HepG2 (cell line): ENCODE data around the gene COX6B1. TPM values are rescaled to one million over a fixed set of nuclear protein-coding genes. Genes with fewer than 3 reads are reported as not detected.

Source experiments
- ATF7-NPFF ChIP-seq: sonication (generic); formaldehyde crosslinking; IDR thresholded peaks from 2 replicates; pipeline ENCODE4 v1.8.1; 2023; ENCODE audit warnings: mild to moderate bottlenecking, low read depth, missing genetic modification reagents, moderate library complexity
- CHCHD3 ChIP-seq: sonication (generic); formaldehyde crosslinking; IDR thresholded peaks from 2 replicates; pipeline ENCODE4 v1.8.0; 2022; ENCODE audit warnings: mild to moderate bottlenecking, missing genetic modification reagents, moderate library complexity
- DMAP1 ChIP-seq: IDR thresholded peaks from 2 replicates; pipeline ENCODE4 v1.6.1; 2016
- IKZF5 ChIP-seq: IDR thresholded peaks from 2 replicates; pipeline ENCODE4 v1.6.1; 2018; ENCODE audit warnings: missing genetic modification reagents, mild to moderate bottlenecking, missing compliant biosample characterization
- JUND ChIP-seq: sonication (generic); formaldehyde crosslinking; IDR thresholded peaks from 2 replicates; pipeline ENCODE4 v1.8.0; 2022; ENCODE audit warnings: mild to moderate bottlenecking, missing genetic modification reagents
- KDM1A ChIP-seq: IDR thresholded peaks from 2 replicates; pipeline ENCODE4 v1.6.1; 2016; ENCODE audit warnings: missing compliant biosample characterization
- MEIS1 ChIP-seq: sonication (generic); formaldehyde crosslinking; IDR thresholded peaks from 2 replicates; pipeline ENCODE4 v1.9.0; 2021; ENCODE audit warnings: mild to moderate bottlenecking, missing genetic modification reagents, moderate library complexity, borderline replicate concordance
- NONO ChIP-seq, 2 experiments: fragments of 450-650 bp in 1 of 2; sonication (generic) in 1 of 2; formaldehyde crosslinking in 1 of 2; IDR thresholded peaks in 1 of 2; conservative IDR thresholded peaks in 1 of 2; 2 replicates each; pipeline versions ENCODE4 v1.6.1 to v1.8.0; 2017 to 2022; ENCODE audit warnings: mild to moderate bottlenecking in 1 of 2, missing genetic modification reagents in 1 of 2, moderate library complexity in 1 of 2
- PHF8 ChIP-seq: sonication (generic); formaldehyde crosslinking; IDR thresholded peaks from 2 replicates; pipeline ENCODE4 v1.5.0; 2020; ENCODE audit warnings: missing genetic modification reagents
- RXRA ChIP-seq: sonication (generic); formaldehyde crosslinking; IDR thresholded peaks from 2 replicates; pipeline ENCODE4 v1.5.1; 2020; ENCODE audit warnings: missing genetic modification reagents
- RXRB ChIP-seq: IDR thresholded peaks from 2 replicates; pipeline ENCODE4 v1.6.1; 2016; ENCODE audit warnings: borderline replicate concordance, missing genetic modification reagents, missing compliant biosample characterization
- SALL1 ChIP-seq: sonication (generic); formaldehyde crosslinking; IDR thresholded peaks from 2 replicates; pipeline ENCODE4 v1.8.0; 2022; ENCODE audit warnings: mild to moderate bottlenecking, missing genetic modification reagents
- SAP130 ChIP-seq: IDR thresholded peaks from 2 replicates; pipeline ENCODE4 v1.6.1; 2016; ENCODE audit warnings: low read depth
- TAF1 ChIP-seq: sonication (generic); formaldehyde crosslinking; IDR thresholded peaks from 2 replicates; pipeline ENCODE4 v1.4.0; 2020; ENCODE audit warnings: missing genetic modification reagents
- TCF7 ChIP-seq: sonication (generic); IDR thresholded peaks from 2 replicates; pipeline ENCODE4 v1.6.1; 2016; ENCODE audit warnings: antibody characterized with exemption, low read depth
- ZBTB4 ChIP-seq: sonication (generic); formaldehyde crosslinking; IDR thresholded peaks from 2 replicates; pipeline ENCODE4 v1.4.0; 2020; ENCODE audit warnings: missing genetic modification reagents, mild to moderate bottlenecking, borderline replicate concordance
- ZNF329 ChIP-seq: sonication (generic); formaldehyde crosslinking; IDR thresholded peaks from 2 replicates; pipeline ENCODE4 v1.9.0; 2021; ENCODE audit warnings: low read depth, mild to moderate bottlenecking, missing genetic modification reagents
- ZNF430 ChIP-seq: sonication (generic); formaldehyde crosslinking; IDR thresholded peaks from 2 replicates; pipeline ENCODE4 v1.9.0; 2021; ENCODE audit warnings: mild to moderate bottlenecking, missing genetic modification reagents
- ZNF614 ChIP-seq: IDR thresholded peaks from 2 replicates; pipeline ENCODE4 v1.6.1; 2018; ENCODE audit warnings: missing biosample characterization, missing genetic modification reagents, inconsistent platforms, borderline replicate concordance
- ZNF772 ChIP-seq: sonication (generic); formaldehyde crosslinking; IDR thresholded peaks from 2 replicates; pipeline ENCODE4 v1.5.0; 2020; ENCODE audit warnings: mild to moderate bottlenecking, missing genetic modification reagents
- ZNF788 ChIP-seq: sonication (generic); formaldehyde crosslinking; IDR thresholded peaks from 2 replicates; pipeline ENCODE4 v1.5.0; 2020; ENCODE audit warnings: mild to moderate bottlenecking, missing genetic modification reagents, borderline replicate concordance
- ZSCAN25 ChIP-seq: sonication (generic); formaldehyde crosslinking; IDR thresholded peaks from 2 replicates; pipeline ENCODE4 v1.8.0; 2022; ENCODE audit warnings: mild to moderate bottlenecking, missing genetic modification reagents
- ZSCAN30 ChIP-seq: sonication (generic); formaldehyde crosslinking; IDR thresholded peaks from 2 replicates; pipeline ENCODE4 v1.5.0; 2020; ENCODE audit warnings: mild to moderate bottlenecking, missing genetic modification reagents
- polyA plus RNA-seq, 8 experiments: library from polyadenylated mRNA; depleted of rRNA in 3 of 8; stranded (reverse) in 7 of 8; unstranded in 1 of 8; fragments of >200 nt; fragmentation: Illumina TruSeq in 4 of 8; extraction: Trizol in 4 of 8; gene quantifications; 2 replicates each; pipeline versions ENCODE4 v1.2.1 to v1.2.3, GENCODE V29; 2011 to 2016; ENCODE audit warnings: low read depth in 4 of 8, missing spikeins in 1 of 8, mixed read lengths in 1 of 8; ENCODE audit not compliant: insufficient read depth in 1 of 8
- total RNA-seq, 5 experiments: library from RNA; depleted of rRNA; stranded (reverse); fragments of >200 nt; fragmentation: Illumina TruSeq; extraction: Trizol; gene quantifications; 2 replicates each; pipeline ENCODE4 v1.2.3, GENCODE V29; 2016; ENCODE audit warnings: low read depth in 1 of 5
- TF ChIP-seq, protein P1 (sequence below): sonication (generic); formaldehyde crosslinking; IDR thresholded peaks from 2 replicates; pipeline ENCODE4 v1.5.0; 2020; ENCODE audit warnings: missing genetic modification reagents, mild to moderate bottlenecking, borderline replicate concordance

The COX6B1 gene
- total and polyA plus RNA-seq, 2 of the 13 experiments (the other 11 are each of a cell fraction or from before 2014, with no cell fraction given), result 481 to 487 TPM

DNA sequence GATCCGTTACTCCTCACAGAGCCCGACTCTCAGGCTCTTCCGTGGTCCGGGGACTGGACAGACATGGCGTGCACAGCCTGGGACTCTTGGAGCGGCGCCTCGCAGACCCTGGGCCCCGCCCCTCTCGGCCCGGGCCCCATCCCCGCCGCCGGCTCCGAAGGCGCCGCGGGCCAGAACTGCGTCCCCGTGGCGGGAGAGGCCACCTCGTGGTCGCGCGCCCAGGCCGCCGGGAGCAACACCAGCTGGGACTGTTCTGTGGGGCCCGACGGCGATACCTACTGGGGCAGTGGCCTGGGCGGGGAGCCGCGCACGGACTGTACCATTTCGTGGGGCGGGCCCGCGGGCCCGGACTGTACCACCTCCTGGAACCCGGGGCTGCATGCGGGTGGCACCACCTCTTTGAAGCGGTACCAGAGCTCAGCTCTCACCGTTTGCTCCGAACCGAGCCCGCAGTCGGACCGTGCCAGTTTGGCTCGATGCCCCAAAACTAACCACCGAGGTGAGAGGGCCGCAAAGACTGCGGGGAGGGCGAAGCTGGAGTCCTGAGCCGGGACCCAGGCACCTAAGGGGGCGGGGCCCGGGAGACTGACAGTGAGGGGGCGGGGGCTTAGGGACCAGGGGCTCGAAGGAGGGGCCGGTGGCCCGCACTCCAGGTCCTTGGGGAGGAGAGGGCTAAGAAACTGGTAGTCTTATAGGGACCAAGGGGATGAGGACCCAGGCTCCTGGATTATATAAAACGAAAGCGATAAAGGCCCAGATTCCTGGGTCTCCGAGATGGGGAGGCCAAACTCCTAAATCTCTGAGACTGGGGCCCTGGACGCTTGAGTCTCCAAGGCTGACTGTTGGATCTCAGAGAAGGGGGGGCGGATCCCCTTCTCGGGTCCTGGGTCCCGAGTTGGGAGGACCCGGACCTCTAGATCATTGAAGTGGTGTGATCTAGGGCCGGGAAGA, 4.6 kb upstream of the COX6B1 start (continued):
- peak; percentile 75; the same call in 1 of the 2 replicates for TF ChIP-seq ZNF430 (CRISPR knock-in tag)
- TF ChIP-seq ZNF772 (CRISPR knock-in tag), result peak; percentile 86
- TF ChIP-seq ZBTB4, result no peak
- no peak; the same call in 1 of the 2 replicates for TF ChIP-seq ZNF614
- peak; percentile 15; the same call in 1 of the 2 replicates for TF ChIP-seq RXRA (CRISPR knock-in tag)
- peak; percentile 79; the same call in 1 of the 2 replicates for TF ChIP-seq ZNF788 (CRISPR knock-in tag)
- no peak for TF ChIP-seq NONO (IDR thresholded peaks at IDR 0.05)
- peak; percentile 93 for TF ChIP-seq NONO (CRISPR knock-in tag; conservative IDR thresholded peaks at IDR 0.05)
- peak; percentile 86 for TF ChIP-seq PHF8 (CRISPR knock-in tag)
- peak; percentile 89 for TF ChIP-seq MEIS1
- TF ChIP-seq ZSCAN30 (CRISPR knock-in tag), result no peak
- TF ChIP-seq, protein P1, sequence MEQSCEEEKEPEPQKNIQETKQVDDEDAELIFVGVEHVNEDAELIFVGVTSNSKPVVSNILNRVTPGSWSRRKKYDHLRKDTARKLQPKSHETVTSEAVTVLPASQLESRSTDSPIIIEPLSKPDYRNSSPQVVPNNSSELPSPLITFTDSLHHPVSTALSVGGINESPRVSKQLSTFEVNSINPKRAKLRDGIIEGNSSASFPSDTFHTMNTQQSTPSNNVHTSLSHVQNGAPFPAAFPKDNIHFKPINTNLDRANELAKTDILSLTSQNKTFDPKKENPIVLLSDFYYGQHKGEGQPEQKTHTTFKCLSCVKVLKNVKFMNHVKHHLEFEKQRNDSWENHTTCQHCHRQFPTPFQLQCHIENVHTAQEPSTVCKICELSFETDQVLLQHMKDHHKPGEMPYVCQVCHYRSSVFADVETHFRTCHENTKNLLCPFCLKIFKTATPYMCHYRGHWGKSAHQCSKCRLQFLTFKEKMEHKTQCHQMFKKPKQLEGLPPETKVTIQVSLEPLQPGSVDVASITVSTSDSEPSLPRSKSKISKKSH (CRISPR knock-in tag), result no peak
- peak; percentile 55; the same call in 1 of the 2 replicates for TF ChIP-seq CHCHD3
- TF ChIP-seq ZSCAN25, result peak; percentile 35; the same call in 1 of the 2 replicates
- no peak for TF ChIP-seq DMAP1 (CRISPR knock-in tag)
- 0 out of 2 replicates have a peak, but pooled peaks have one; percentile 43 for TF ChIP-seq JUND
- peak; percentile 53; the same call in 1 of the 2 replicates for TF ChIP-seq RXRB (CRISPR knock-in tag)
- TF ChIP-seq ATF7-NPFF (CRISPR knock-in tag), result peak; percentile 88
- peak; percentile 66; the same call in 1 of the 2 replicates for TF ChIP-seq IKZF5 (CRISPR knock-in tag)
- TF ChIP-seq SAP130 (CRISPR knock-in tag), result peak; percentile 71
- no peak for TF ChIP-seq TCF7
- 0 out of 2 replicates have a peak, but pooled peaks have one; percentile 20 for TF ChIP-seq ZNF329 (CRISPR knock-in tag)
- TF ChIP-seq KDM1A (CRISPR knock-in tag), result no peak
- peak; percentile 93 for TF ChIP-seq TAF1 (CRISPR knock-in tag)
- peak; percentile 73 for TF ChIP-seq SALL1 (CRISPR knock-in tag)
